Peyer's patch (tissue), 4 donors: Measurements from ENCODE around the gene LENEP.

Experiments used
- POLR2A ChIP-seq, 2 donors: fragments of 450-650 bp; IDR thresholded peaks; one replicate each; pipeline ENCODE4 v1.5.1; 2017; ENCODE audit warnings: antibody characterized with exemption in 2 of 2, mild to moderate bottlenecking in 2 of 2, moderate library complexity in 2 of 2
- TF ChIP-seq, protein P1 (sequence below), 6 experiments: fragments of 450-650 bp in 4 of 6; fragments of 200-600 bp in 2 of 6; sonication (generic) in 1 of 6; IDR thresholded peaks; one replicate each; pipeline ENCODE4 v1.5.1; 2017 to 2019; ENCODE audit warnings: antibody characterized with exemption in 6 of 6, mild to moderate bottlenecking in 3 of 6, moderate library complexity in 1 of 6

DNA sequence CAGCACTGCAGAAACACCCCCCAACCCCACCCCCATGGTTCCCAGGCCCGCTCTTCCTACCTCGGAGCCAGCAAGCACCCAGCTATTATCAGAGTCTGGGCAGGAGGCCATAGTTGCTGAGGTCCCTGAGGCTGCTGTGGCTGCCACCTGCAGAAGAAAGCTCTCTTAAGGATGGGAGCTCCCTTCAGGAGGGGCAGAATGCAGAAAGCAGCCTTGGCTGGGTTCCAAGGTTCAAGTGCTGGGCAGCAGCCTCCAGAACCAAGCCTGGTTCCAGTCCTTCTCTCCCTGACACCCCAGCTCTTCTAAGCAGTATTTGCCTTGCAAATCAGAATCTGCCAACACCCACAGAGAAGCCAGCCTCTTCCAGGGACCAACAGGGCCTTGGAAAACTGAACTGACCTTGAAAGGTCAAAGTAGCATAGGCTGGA, 39.8 kb upstream of the LENEP start:
- TF ChIP-seq, protein P1, sequence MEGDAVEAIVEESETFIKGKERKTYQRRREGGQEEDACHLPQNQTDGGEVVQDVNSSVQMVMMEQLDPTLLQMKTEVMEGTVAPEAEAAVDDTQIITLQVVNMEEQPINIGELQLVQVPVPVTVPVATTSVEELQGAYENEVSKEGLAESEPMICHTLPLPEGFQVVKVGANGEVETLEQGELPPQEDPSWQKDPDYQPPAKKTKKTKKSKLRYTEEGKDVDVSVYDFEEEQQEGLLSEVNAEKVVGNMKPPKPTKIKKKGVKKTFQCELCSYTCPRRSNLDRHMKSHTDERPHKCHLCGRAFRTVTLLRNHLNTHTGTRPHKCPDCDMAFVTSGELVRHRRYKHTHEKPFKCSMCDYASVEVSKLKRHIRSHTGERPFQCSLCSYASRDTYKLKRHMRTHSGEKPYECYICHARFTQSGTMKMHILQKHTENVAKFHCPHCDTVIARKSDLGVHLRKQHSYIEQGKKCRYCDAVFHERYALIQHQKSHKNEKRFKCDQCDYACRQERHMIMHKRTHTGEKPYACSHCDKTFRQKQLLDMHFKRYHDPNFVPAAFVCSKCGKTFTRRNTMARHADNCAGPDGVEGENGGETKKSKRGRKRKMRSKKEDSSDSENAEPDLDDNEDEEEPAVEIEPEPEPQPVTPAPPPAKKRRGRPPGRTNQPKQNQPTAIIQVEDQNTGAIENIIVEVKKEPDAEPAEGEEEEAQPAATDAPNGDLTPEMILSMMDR (IDR thresholded peaks at IDR 0.05): no peak
- no peak for TF ChIP-seq POLR2A (IDR thresholded peaks at IDR 0.05)
